BLaER1 (cell line): ENCODE results near the gene ZNF318.
A peak's percentile ranks its signal among the peaks of the same experiment; 100 is the strongest.
"Not testable (repeated sequence)": the region's sequence is repeated elsewhere in the genome, so short reads cannot be mapped to it uniquely, and the experiment has no call there.

ENCODE experiments used
- H3K27ac ChIP-seq: shearing (Covaris generic); formaldehyde crosslinking; 2 replicates; pipeline ENCODE4 v1.8.1; 2022
- H3K27me3 ChIP-seq: shearing (Covaris generic); formaldehyde crosslinking; 2 replicates; pipeline ENCODE4 v1.8.1; 2022
- H3K36me3 ChIP-seq: shearing (Covaris generic); formaldehyde crosslinking; 2 replicates; pipeline ENCODE4 v1.8.1; 2022
- H3K4me1 ChIP-seq: shearing (Covaris generic); formaldehyde crosslinking; 2 replicates; pipeline ENCODE4 v1.8.1; 2022
- H3K4me2 ChIP-seq: shearing (Covaris generic); formaldehyde crosslinking; 2 replicates; pipeline ENCODE4 v1.8.1; 2022
- H3K4me3 ChIP-seq: shearing (Covaris generic); formaldehyde crosslinking; 2 replicates; pipeline ENCODE4 v1.8.1; 2022
- H3K9ac ChIP-seq: shearing (Covaris generic); formaldehyde crosslinking; 2 replicates; pipeline ENCODE4 v1.8.1; 2022
- H3K9me3 ChIP-seq: shearing (Covaris generic); formaldehyde crosslinking; 2 replicates; pipeline ENCODE4 v1.8.1; 2022
- H4K20me1 ChIP-seq: shearing (Covaris generic); formaldehyde crosslinking; 2 replicates; pipeline ENCODE4 v1.8.1; 2022
- Cebpa-rat ChIP-seq: shearing (Covaris generic); IDR thresholded peaks from 2 replicates; pipeline ENCODE4 v1.8.1; 2022

ZNF318 gene

GRCh38 chr6:43369174-43370002, at the start of gene ZNF318:
TSS of gene ZNF318 (minus strand) at chr6:43369647. CDS start at chr6:43369365, 282 bp downstream.
- no peak for TF ChIP-seq Cebpa-rat
- peak within 1 kb of the TSS; percentile 96 for H3K4me2 ChIP-seq
- peak within 1 kb of the TSS; percentile 92 for H3K9ac ChIP-seq
- peaks cover 21% of the 10 kb centered on the region for H3K27me3 ChIP-seq
- peak within 1 kb of the TSS; percentile 92 for H3K27ac ChIP-seq
- H3K9me3 ChIP-seq = no peaks in the 10 kb centered on the region
- H3K4me3 ChIP-seq = peak within 1 kb of the TSS; percentile 95
- H4K20me1 ChIP-seq = peaks cover 35% of the 10 kb centered on the region
- H3K36me3 ChIP-seq = peaks cover 13% of the 10 kb centered on the region
- H3K4me1 ChIP-seq = peaks cover 70% of the 10 kb centered on the region

GRCh38 chr6:43416935-43417334, 47.5 kb upstream of the ZNF318 start:
- Histone ChIP-seq H3K27ac (no peak overlapping the region), H3K4me3 (no peak overlapping the region), H3K36me3 (no peaks in the 10 kb centered on the region), H4K20me1 (no peaks in the 10 kb centered on the region), H3K4me2 (no peak overlapping the region), H3K9ac (no peak overlapping the region), H3K27me3 (no peaks in the 10 kb centered on the region), H3K9me3 (peaks cover 17% of the 10 kb centered on the region), H3K4me1 (no peaks in the 10 kb centered on the region)
- no peak for TF ChIP-seq Cebpa-rat

- not testable (repeated sequence) for H3K9ac ChIP-seq, H3K27me3 ChIP-seq, H3K36me3 ChIP-seq, H3K4me3 ChIP-seq, H3K27ac ChIP-seq, H3K4me2 ChIP-seq, H3K4me1 ChIP-seq, H4K20me1 ChIP-seq
- H3K9me3 ChIP-seq = peaks cover 17% of the 10 kb centered on the region
These were observed 45.8 kb upstream of the ZNF318 start for GRCh38 chr6:43415275-43415674.

- Histone ChIP-seq H3K4me1 (no peaks in the 10 kb centered on the region), H3K27me3 (no peaks in the 10 kb centered on the region), H3K4me2 (no peak overlapping the region), H4K20me1 (no peaks in the 10 kb centered on the region), H3K9ac (no peak overlapping the region), H3K9me3 (peaks cover 17% of the 10 kb centered on the region), H3K36me3 (no peaks in the 10 kb centered on the region), H3K27ac (no peak overlapping the region), H3K4me3 (no peak overlapping the region)
- no peak for TF ChIP-seq Cebpa-rat
These were observed 43.6 kb upstream of the ZNF318 start for GRCh38 chr6:43413002-43413401.

- H3K4me1 ChIP-seq = no peaks in the 10 kb centered on the region
- no peak overlapping the region for H3K27ac ChIP-seq
- H4K20me1 ChIP-seq = no peaks in the 10 kb centered on the region
- H3K9ac ChIP-seq = no peak overlapping the region
- no peak overlapping the region for H3K4me3 ChIP-seq
- peaks cover 17% of the 10 kb centered on the region for H3K9me3 ChIP-seq
- TF ChIP-seq Cebpa-rat = no peak
- H3K4me2 ChIP-seq = no peak overlapping the region
- H3K36me3 ChIP-seq = no peaks in the 10 kb centered on the region
- H3K27me3 ChIP-seq = no peaks in the 10 kb centered on the region
These were observed 43.1 kb upstream of the ZNF318 start for GRCh38 chr6:43412541-43412940.

- H3K36me3 ChIP-seq, H3K4me2 ChIP-seq, H3K27me3 ChIP-seq, H3K4me1 ChIP-seq, H3K9ac ChIP-seq, H4K20me1 ChIP-seq, H3K4me3 ChIP-seq, H3K27ac ChIP-seq: not testable (repeated sequence)
- H3K9me3 ChIP-seq = peaks cover 17% of the 10 kb centered on the region
These were observed 41.3 kb upstream of the ZNF318 start for GRCh38 chr6:43410776-43411175.

- H3K4me3 ChIP-seq = no peak overlapping the region
- H3K9ac ChIP-seq = no peak overlapping the region
- peaks cover 12% of the 10 kb centered on the region for H3K9me3 ChIP-seq
- no peak overlapping the region for H3K27ac ChIP-seq
- H3K27me3 ChIP-seq = no peaks in the 10 kb centered on the region
- no peaks in the 10 kb centered on the region for H3K4me1 ChIP-seq
- no peak for TF ChIP-seq Cebpa-rat
- no peak overlapping the region for H3K4me2 ChIP-seq
- no peaks in the 10 kb centered on the region for H3K36me3 ChIP-seq
- H4K20me1 ChIP-seq = no peaks in the 10 kb centered on the region
These were observed 38.8 kb upstream of the ZNF318 start for GRCh38 chr6:43408259-43408658.

GRCh38 chr6:43407296-43407695, 37.8 kb upstream of the ZNF318 start:
- Histone ChIP-seq H3K9ac (no peak overlapping the region), H3K27me3 (no peaks in the 10 kb centered on the region), H3K9me3 (peaks cover 2% of the 10 kb centered on the region), H3K4me2 (no peak overlapping the region), H3K4me1 (no peaks in the 10 kb centered on the region), H4K20me1 (no peaks in the 10 kb centered on the region), H3K36me3 (no peaks in the 10 kb centered on the region), H3K27ac (no peak overlapping the region), H3K4me3 (no peak overlapping the region)
- no peak for TF ChIP-seq Cebpa-rat

GRCh38 chr6:43405354-43405753, 35.9 kb upstream of the ZNF318 start:
- H3K9ac ChIP-seq = no peak overlapping the region
- no peak overlapping the region for H3K4me2 ChIP-seq
- no peaks in the 10 kb centered on the region for H3K36me3 ChIP-seq
- H3K9me3 ChIP-seq = no peaks in the 10 kb centered on the region
- no peak overlapping the region for H3K27ac ChIP-seq
- H4K20me1 ChIP-seq = no peaks in the 10 kb centered on the region
- TF ChIP-seq Cebpa-rat = no peak
- H3K27me3 ChIP-seq = no peaks in the 10 kb centered on the region
- no peak overlapping the region for H3K4me3 ChIP-seq
- H3K4me1 ChIP-seq = no peaks in the 10 kb centered on the region

GRCh38 chr6:43402820-43403219, 33.4 kb upstream of the ZNF318 start:
- no peak overlapping the region for H3K4me2 ChIP-seq
- H3K27me3 ChIP-seq = no peaks in the 10 kb centered on the region
- no peak overlapping the region for H3K4me3 ChIP-seq
- no peaks in the 10 kb centered on the region for H3K4me1 ChIP-seq
- no peaks in the 10 kb centered on the region for H3K9me3 ChIP-seq
- H3K27ac ChIP-seq = no peak overlapping the region
- H4K20me1 ChIP-seq = no peaks in the 10 kb centered on the region
- no peaks in the 10 kb centered on the region for H3K36me3 ChIP-seq
- no peak for TF ChIP-seq Cebpa-rat
- no peak overlapping the region for H3K9ac ChIP-seq

GRCh38 chr6:43401730-43402129, 32.3 kb upstream of the ZNF318 start:
- Histone ChIP-seq H3K36me3 (no peaks in the 10 kb centered on the region), H3K4me2 (no peak overlapping the region), H3K9ac (no peak overlapping the region), H3K4me1 (no peaks in the 10 kb centered on the region), H3K27me3 (no peaks in the 10 kb centered on the region), H4K20me1 (no peaks in the 10 kb centered on the region), H3K4me3 (no peak overlapping the region), H3K9me3 (no peaks in the 10 kb centered on the region), H3K27ac (no peak overlapping the region)
- no peak for TF ChIP-seq Cebpa-rat
